Spleen (tissue), 7 donors: ENCODE results near the gene SCIMP.

Experiments
- POLR2A ChIP-seq, 3 donors: fragments of 450-650 bp; IDR thresholded peaks; one replicate each; pipeline ENCODE4 v1.5.1; 2017; ENCODE audit warnings: antibody characterized with exemption in 3 of 3, mild to moderate bottlenecking in 1 of 3
- TF ChIP-seq, protein P1 (sequence below), 11 experiments: fragments of 200-600 bp in 7 of 11; fragments of 450-650 bp in 4 of 11; sonication (generic) in 4 of 11; IDR thresholded peaks in 8 of 11; conservative IDR thresholded peaks in 3 of 11; 1 replicate in 7 of 11; 2 replicates in 4 of 11; pipeline versions ENCODE4 v1.4.0 to v1.8.0; 2016 to 2021; ENCODE audit warnings: antibody characterized with exemption in 11 of 11, inconsistent platforms in 4 of 11, mild to moderate bottlenecking in 1 of 11
- donor health status: DM: no; HTN: no; CAD: no; lungs with moderate emphysema.
- donor health status: DM: no; HTN: no; CAD: no.
- donor health status: DM: no; HTN: no; CAD: no.

DNA sequence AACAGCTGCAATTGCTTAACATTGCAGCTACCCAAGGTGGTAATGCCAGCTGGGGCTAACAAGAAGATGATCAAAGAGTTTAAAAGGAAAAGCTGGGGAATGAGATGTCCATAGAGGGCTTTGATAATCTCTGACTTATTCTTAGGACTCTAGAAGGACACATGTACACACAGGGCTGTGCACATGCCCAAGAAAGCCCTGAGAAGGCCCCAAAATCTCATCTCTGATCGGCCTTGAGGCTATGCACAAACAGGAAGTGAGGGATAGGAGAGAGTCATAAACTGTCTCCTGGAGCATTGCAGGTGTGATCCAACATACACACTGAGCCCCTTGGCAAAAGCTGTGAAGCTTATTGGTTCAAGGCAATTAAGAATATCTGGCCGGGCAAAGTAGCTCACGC lies 30.2 kb upstream of the SCIMP start:
- TF ChIP-seq, protein P1, sequence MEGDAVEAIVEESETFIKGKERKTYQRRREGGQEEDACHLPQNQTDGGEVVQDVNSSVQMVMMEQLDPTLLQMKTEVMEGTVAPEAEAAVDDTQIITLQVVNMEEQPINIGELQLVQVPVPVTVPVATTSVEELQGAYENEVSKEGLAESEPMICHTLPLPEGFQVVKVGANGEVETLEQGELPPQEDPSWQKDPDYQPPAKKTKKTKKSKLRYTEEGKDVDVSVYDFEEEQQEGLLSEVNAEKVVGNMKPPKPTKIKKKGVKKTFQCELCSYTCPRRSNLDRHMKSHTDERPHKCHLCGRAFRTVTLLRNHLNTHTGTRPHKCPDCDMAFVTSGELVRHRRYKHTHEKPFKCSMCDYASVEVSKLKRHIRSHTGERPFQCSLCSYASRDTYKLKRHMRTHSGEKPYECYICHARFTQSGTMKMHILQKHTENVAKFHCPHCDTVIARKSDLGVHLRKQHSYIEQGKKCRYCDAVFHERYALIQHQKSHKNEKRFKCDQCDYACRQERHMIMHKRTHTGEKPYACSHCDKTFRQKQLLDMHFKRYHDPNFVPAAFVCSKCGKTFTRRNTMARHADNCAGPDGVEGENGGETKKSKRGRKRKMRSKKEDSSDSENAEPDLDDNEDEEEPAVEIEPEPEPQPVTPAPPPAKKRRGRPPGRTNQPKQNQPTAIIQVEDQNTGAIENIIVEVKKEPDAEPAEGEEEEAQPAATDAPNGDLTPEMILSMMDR (IDR thresholded peaks at IDR 0.05 in 8 of 11, conservative IDR thresholded peaks at IDR 0.05 in 3 of 11) = no peak
- TF ChIP-seq POLR2A (IDR thresholded peaks at IDR 0.05) = no peak
